HG03469 (cell line): ENCODE results near the gene PRKAR2B.
A peak's percentile ranks its signal among the peaks of the same experiment; 100 is the strongest.

Experiments used
- ATAC-seq: cut with Tn5 transposase; IDR thresholded peaks from one replicate; pipeline ENCODE4 v1.9.1; 2021; ENCODE audit warnings: mild to moderate bottlenecking, moderate library complexity, moderate number of reproducible peaks; ENCODE audit not compliant: unreplicated experiment

Gene PRKAR2B

GRCh38 chr7:107173691-107174406, 129.3 kb downstream of the PRKAR2B start:
- ATAC-seq, result peak; percentile 43

GRCh38 chr7:107179326-107180164, 135.0 kb downstream of the PRKAR2B start:
- no peak for ATAC-seq

- no peak for ATAC-seq
Observed at GRCh38 chr7:107180378-107180777, 135.9 kb downstream of the PRKAR2B start.

- no peak for ATAC-seq
Observed at GRCh38 chr7:107181172-107181571, 136.7 kb downstream of the PRKAR2B start.

- no peak for ATAC-seq
Observed at GRCh38 chr7:107185716-107186115, 141.2 kb downstream of the PRKAR2B start.

GRCh38 chr7:107186240-107186639, 141.7 kb downstream of the PRKAR2B start:
- ATAC-seq, result no peak

GRCh38 chr7:107187774-107188173, 143.3 kb downstream of the PRKAR2B start:
- ATAC-seq, result no peak

GRCh38 chr7:107190090-107190489, 145.6 kb downstream of the PRKAR2B start:
- ATAC-seq, result no peak

- no peak for ATAC-seq
Observed at GRCh38 chr7:107194052-107194451, 149.5 kb downstream of the PRKAR2B start.

GRCh38 chr7:107196834-107197610, 152.5 kb downstream of the PRKAR2B start:
- no peak for ATAC-seq

GRCh38 chr7:107201795-107202450, 157.4 kb downstream of the PRKAR2B start:
- ATAC-seq, result no peak

- ATAC-seq, result no peak
Observed at GRCh38 chr7:107203607-107204006, 159.1 kb downstream of the PRKAR2B start.

GRCh38 chr7:107206136-107206535, 161.6 kb downstream of the PRKAR2B start:
- no peak for ATAC-seq

- no peak for ATAC-seq
Observed at GRCh38 chr7:107206706-107207105, 162.2 kb downstream of the PRKAR2B start.

- no peak for ATAC-seq
Observed at GRCh38 chr7:107207459-107207858, 163.0 kb downstream of the PRKAR2B start.

GRCh38 chr7:107208024-107208521, 163.6 kb downstream of the PRKAR2B start:
- no peak for ATAC-seq

- ATAC-seq, result no peak
Observed at GRCh38 chr7:107208563-107208962, 164.1 kb downstream of the PRKAR2B start.

- ATAC-seq, result no peak
Observed at GRCh38 chr7:107209565-107209964, 165.1 kb downstream of the PRKAR2B start.

GRCh38 chr7:107210400-107210799, 165.9 kb downstream of the PRKAR2B start:
- no peak for ATAC-seq
